GM19372 (cell line): ENCODE data around the gene KRT85.
"Not testable (repeated sequence)": the region's sequence is repeated elsewhere in the genome, so short reads cannot be mapped to it uniquely, and the experiment has no call there.

Experiments used
- ATAC-seq: cut with Tn5 transposase; IDR thresholded peaks from one replicate; pipeline ENCODE4 v1.9.1; 2021; ENCODE audit warnings: mild to moderate bottlenecking, low read depth, moderate library complexity; ENCODE audit not compliant: unreplicated experiment

Gene KRT85

GRCh38 chr12:52366738-52367485, at the start of gene KRT85:
Gene KRT85, minus strand, starts transcription at chr12:52367481. Its CDS starts 76 bp downstream, at chr12:52367405.
- ATAC-seq = no peak

- no peak for ATAC-seq
Observed at GRCh38 chr12:52416795-52417194, 49.5 kb upstream of the KRT85 start.

- no peak for ATAC-seq
Observed at GRCh38 chr12:52415870-52416750, 48.8 kb upstream of the KRT85 start.

GRCh38 chr12:52414936-52415335, 47.7 kb upstream of the KRT85 start:
- no peak for ATAC-seq

- ATAC-seq = no peak
Observed at GRCh38 chr12:52413782-52414345, 46.6 kb upstream of the KRT85 start.

- ATAC-seq = no peak
Observed at GRCh38 chr12:52413202-52413601, 45.9 kb upstream of the KRT85 start.

GRCh38 chr12:52411815-52412214, 44.5 kb upstream of the KRT85 start:
- ATAC-seq = no peak

GRCh38 chr12:52410589-52411248, 43.4 kb upstream of the KRT85 start:
- not testable (repeated sequence) for ATAC-seq

- no peak for ATAC-seq
Observed at GRCh38 chr12:52407918-52408317, 40.6 kb upstream of the KRT85 start.

- ATAC-seq = no peak
Observed at GRCh38 chr12:52405922-52406385, 38.7 kb upstream of the KRT85 start, which contains the start of gene KRT82. Gene KRT82, minus strand, starts transcription at chr12:52406335. Its CDS starts 58 bp downstream, at chr12:52406277.

GRCh38 chr12:52404951-52405350, 37.7 kb upstream of the KRT85 start:
- ATAC-seq = no peak

- ATAC-seq = no peak
Observed at GRCh38 chr12:52403561-52403960, 36.3 kb upstream of the KRT85 start.

GRCh38 chr12:52402873-52403540, 35.7 kb upstream of the KRT85 start:
- ATAC-seq = no peak

- ATAC-seq = no peak
Observed at GRCh38 chr12:52402377-52402776, 35.1 kb upstream of the KRT85 start.

GRCh38 chr12:52401926-52402325, 34.6 kb upstream of the KRT85 start:
- ATAC-seq = no peak

- no peak for ATAC-seq
Observed at GRCh38 chr12:52401526-52401925, 34.2 kb upstream of the KRT85 start.

- no peak for ATAC-seq
Observed at GRCh38 chr12:52400906-52401305, 33.6 kb upstream of the KRT85 start.

- no peak for ATAC-seq
Observed at GRCh38 chr12:52399756-52400155, 32.5 kb upstream of the KRT85 start.

GRCh38 chr12:52398176-52398575, 30.9 kb upstream of the KRT85 start:
- no peak for ATAC-seq

GRCh38 chr12:52396656-52397055, 29.4 kb upstream of the KRT85 start:
- ATAC-seq = no peak
